ENCODE data around the gene CD1C. TPM values are rescaled to one million over a fixed set of nuclear protein-coding genes. Genes with fewer than 3 reads are reported as not detected.

The CD1C gene
- polyA plus RNA-seq, 2 of the 4 experiments (the other 2 are of a cell fraction) = not detected

DNA sequence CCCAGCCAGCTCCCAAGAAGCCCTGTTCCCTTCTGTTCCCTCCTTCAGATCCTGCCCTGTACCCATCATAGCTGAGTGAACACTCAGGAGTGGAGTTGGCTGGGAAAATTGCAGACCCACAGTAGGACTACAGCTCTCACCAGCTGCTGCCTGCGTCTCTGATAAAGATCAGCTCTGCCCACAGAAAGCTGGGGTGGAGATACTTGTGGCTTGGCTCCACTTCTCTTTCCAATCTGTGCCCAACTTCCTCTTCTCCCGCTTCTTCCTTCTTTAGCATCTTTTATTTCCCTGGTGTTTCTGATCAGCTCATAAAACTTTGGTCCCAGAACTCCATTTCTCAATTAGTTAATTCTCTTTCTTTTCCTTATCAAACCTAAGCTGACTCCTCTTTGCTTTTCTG, 41.0 kb upstream of the CD1C start:
- Histone ChIP-seq H3K4me2 (no peak overlapping the region), H3K27ac (no peak overlapping the region), H3K4me1 (no peaks in the 10 kb centered on the region), H3K4me3 (no peak overlapping the region), H3K9me3 (no peaks in the 10 kb centered on the region)
- FAIRE-seq = no peak
- no peak for ATAC-seq
- DNase-seq (ENCODE audit: low read depth in 1 of 2, low spot score in 1 of 2) = no peak
- CTCF ChIA-PET = interaction anchor here (0.6 to 0.8 kb wide), 2 partner anchors 8 to 64 kb away, joined by 3 read pairs; no protein-coding TSS in a partner anchor
- 6% methylated on average over 2 of the region's 2 CpGs for WGBS (ENCODE audit: missing lambda C conversion rate)
- POLR2A ChIA-PET = no interaction called here
- TF ChIP-seq NPAS2 (CRISPR knock-in tag; IDR thresholded peaks at IDR 0.05; ENCODE audit: borderline replicate concordance) (no peak), JUNB (IDR thresholded peaks at IDR 0.05) (no peak), NFE2L2 (conservative IDR thresholded peaks at IDR 0.05; ENCODE audit: low read length) (no peak), MAFK (IDR thresholded peaks at IDR 0.05; ENCODE audit: partially characterized antibody) (no peak), RAD21 (conservative IDR thresholded peaks at IDR 0.05 in 1 of 2, IDR thresholded peaks at IDR 0.05 in 1 of 2) (no peak), SREBF2 (IDR thresholded peaks at IDR 0.05) (no peak), CEBPB (IDR thresholded peaks at IDR 0.05) (no peak)
- TF ChIP-seq, protein P1, sequence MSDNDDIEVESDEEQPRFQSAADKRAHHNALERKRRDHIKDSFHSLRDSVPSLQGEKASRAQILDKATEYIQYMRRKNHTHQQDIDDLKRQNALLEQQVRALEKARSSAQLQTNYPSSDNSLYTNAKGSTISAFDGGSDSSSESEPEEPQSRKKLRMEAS (IDR thresholded peaks at IDR 0.05) = no peak
- TF ChIP-seq, protein P2, sequence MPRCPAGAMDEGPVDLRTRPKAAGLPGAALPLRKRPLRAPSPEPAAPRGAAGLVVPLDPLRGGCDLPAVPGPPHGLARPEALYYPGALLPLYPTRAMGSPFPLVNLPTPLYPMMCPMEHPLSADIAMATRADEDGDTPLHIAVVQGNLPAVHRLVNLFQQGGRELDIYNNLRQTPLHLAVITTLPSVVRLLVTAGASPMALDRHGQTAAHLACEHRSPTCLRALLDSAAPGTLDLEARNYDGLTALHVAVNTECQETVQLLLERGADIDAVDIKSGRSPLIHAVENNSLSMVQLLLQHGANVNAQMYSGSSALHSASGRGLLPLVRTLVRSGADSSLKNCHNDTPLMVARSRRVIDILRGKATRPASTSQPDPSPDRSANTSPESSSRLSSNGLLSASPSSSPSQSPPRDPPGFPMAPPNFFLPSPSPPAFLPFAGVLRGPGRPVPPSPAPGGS (IDR thresholded peaks at IDR 0.05) = no peak

DNA sequence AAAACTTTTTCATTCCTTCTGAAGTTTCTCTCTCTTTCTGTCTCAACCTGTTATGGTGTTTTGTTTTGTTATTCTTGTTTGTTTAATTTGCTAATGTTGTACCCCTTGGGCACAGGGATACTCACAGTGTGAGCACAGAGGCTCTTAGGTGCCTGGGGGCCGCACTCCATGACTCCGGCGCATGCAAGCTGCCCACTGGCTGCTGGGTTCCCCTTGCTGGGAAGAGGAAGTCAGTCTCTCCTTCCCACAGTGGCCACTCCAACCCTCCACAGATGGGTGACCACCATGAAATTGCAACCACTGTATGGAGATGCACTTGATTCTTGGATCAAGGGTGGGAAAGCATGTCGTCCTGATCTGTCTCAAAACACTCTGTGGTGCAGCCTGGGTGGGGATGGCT, 40.1 kb upstream of the CD1C start:
- no peak for ATAC-seq

DNA sequence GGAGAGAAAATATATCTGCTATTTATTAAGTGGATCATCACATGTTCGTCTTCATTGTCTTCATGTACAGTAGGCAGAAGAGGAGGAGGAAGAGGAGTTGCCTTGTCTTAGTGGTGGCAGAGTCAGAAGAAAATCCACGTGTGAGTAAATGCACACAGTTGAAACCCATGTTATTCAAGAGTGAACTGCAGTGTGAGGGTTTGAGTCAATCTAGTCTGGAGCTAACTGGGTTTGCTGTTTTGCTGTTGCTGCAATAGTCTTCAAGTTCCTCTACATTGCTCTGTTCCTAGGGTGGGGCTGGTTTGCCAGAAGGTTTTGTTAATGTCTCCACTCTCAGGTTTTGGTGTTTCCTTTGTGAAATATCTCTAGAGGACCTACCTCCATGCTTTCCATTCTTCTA, 38.6 kb upstream of the CD1C start:
- H3K4me1 ChIP-seq = no peaks in the 10 kb centered on the region
- TF ChIP-seq HOXB13 (CRISPR knock-in tag; IDR thresholded peaks at IDR 0.05; ENCODE audit: low read depth) (no peak), MYC (IDR thresholded peaks at IDR 0.05; ENCODE audit: borderline replicate concordance, low read length) (no peak), KDM1A (IDR thresholded peaks at IDR 0.05; ENCODE audit: low read depth) (no peak), CEBPB (IDR thresholded peaks at IDR 0.05) (no peak), ESRRA (IDR thresholded peaks at IDR 0.05; ENCODE audit: borderline replicate concordance, low read length) (no peak), POLR2A (IDR thresholded peaks at IDR 0.05; ENCODE audit: low read length) (no peak), HOXB5 (CRISPR knock-in tag; IDR thresholded peaks at IDR 0.05) (no peak), HEYL (CRISPR knock-in tag; IDR thresholded peaks at IDR 0.05) (no peak)
- TF ChIP-seq, protein P3, sequence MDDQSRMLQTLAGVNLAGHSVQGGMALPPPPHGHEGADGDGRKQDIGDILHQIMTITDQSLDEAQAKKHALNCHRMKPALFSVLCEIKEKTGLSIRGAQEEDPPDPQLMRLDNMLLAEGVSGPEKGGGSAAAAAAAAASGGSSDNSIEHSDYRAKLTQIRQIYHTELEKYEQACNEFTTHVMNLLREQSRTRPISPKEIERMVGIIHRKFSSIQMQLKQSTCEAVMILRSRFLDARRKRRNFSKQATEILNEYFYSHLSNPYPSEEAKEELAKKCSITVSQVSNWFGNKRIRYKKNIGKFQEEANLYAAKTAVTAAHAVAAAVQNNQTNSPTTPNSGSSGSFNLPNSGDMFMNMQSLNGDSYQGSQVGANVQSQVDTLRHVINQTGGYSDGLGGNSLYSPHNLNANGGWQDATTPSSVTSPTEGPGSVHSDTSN (IDR thresholded peaks at IDR 0.05) = no peak
- H3K4me3 ChIP-seq = no peak overlapping the region
- FAIRE-seq (no peak), ATAC-seq (no peak), DNase-seq (ENCODE audit: low read depth in 1 of 2, low spot score in 1 of 2) (no peak)
- ChIA-PET CTCF (interaction anchor here (0.9 kb wide), 1 partner anchor 28 kb away, joined by 3 read pairs; no protein-coding TSS in a partner anchor), POLR2A (no interaction called here)
- no peak overlapping the region for H3K27ac ChIP-seq
- no peaks in the 10 kb centered on the region for H3K9me3 ChIP-seq
- WGBS (ENCODE audit: missing lambda C conversion rate) = 3% methylated on average over 2 of the region's 2 CpGs
- no peak overlapping the region for H3K4me2 ChIP-seq

More for the DNA sequence above, 40.1 kb upstream of the CD1C start:
- Histone ChIP-seq H3K4me3 (no peak overlapping the region), H3K4me1 (no peaks in the 10 kb centered on the region), H3K4me2 (no peak overlapping the region), H3K9me3 (no peaks in the 10 kb centered on the region), H3K27ac (no peak overlapping the region)
- POLR2A ChIA-PET = no interaction called here
- DNase-seq (ENCODE audit: low read depth in 1 of 2, low spot score in 1 of 2) (no peak), FAIRE-seq (no peak)
- CTCF ChIA-PET = no interaction called here
- TF ChIP-seq, protein P1 (IDR thresholded peaks at IDR 0.05) = no peak
- TF ChIP-seq, protein P4, sequence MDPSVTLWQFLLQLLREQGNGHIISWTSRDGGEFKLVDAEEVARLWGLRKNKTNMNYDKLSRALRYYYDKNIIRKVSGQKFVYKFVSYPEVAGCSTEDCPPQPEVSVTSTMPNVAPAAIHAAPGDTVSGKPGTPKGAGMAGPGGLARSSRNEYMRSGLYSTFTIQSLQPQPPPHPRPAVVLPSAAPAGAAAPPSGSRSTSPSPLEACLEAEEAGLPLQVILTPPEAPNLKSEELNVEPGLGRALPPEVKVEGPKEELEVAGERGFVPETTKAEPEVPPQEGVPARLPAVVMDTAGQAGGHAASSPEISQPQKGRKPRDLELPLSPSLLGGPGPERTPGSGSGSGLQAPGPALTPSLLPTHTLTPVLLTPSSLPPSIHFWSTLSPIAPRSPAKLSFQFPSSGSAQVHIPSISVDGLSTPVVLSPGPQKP (IDR thresholded peaks at IDR 0.05; ENCODE audit: low read depth, low read length) = no peak
- TF ChIP-seq RARB (CRISPR knock-in tag; IDR thresholded peaks at IDR 0.05) = no peak
- no peak for TF ChIP-seq GATA3 (IDR thresholded peaks at IDR 0.05; ENCODE audit: borderline replicate concordance)
- TF ChIP-seq PHF8 (IDR thresholded peaks at IDR 0.05; ENCODE audit: borderline replicate concordance, low read depth) = no peak
- TF ChIP-seq CBX8 (IDR thresholded peaks at IDR 0.05) = no peak
- no peak for TF ChIP-seq CEBPB (IDR thresholded peaks at IDR 0.05)
- TF ChIP-seq ZSCAN20 (CRISPR knock-in tag; IDR thresholded peaks at IDR 0.05) = no peak
- no peak for TF ChIP-seq ESRRA (IDR thresholded peaks at IDR 0.05; ENCODE audit: borderline replicate concordance, low read length)
- WGBS (ENCODE audit: missing lambda C conversion rate) = 27% methylated on average over 4 of the region's 4 CpGs

Data from A549 (cell line).